ENCODE data around the gene AFF3.
"Not testable (repeated sequence)": the region's sequence is repeated elsewhere in the genome, so short reads cannot be mapped to it uniquely, and the experiment has no call there.

The AFF3 gene

DNA sequence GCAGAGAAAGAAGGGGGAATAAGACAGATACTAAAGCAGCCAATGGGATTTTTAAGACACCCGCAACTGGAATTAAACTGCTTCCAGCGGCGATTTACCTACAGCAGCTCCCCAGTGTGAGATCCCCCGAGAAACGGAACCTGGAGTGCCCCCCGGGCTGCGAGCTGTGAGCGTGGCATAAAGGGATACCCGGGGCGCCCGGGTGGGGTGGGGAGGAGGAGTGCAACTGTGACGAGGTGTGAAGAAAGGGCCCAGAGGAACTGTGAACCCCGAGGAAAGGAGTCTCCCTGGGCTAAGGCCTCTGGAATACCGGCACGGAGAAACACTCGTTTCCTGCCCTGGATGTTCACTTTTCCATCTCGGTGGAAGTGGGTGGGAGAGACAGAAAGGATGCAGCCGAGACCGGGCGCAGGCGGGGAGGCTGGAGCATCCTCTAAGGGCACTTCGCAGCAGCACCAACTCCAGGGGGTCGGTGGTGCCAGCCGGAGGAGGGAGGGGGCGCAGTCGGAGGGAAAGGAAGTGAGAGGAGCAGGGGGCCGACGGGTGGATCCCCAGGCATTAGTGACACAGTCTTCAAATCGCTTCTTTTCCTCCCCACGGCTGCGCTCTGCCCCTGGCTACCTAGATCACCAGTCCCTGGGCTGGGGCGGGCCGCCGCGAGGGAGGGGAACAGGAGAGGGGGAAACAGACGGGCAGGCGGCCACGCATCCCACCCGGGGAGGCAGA, 38.7 kb downstream of the AFF3 start:
- H3K4me3 ChIP-seq (ENCODE audit: low read depth in 1 of 5, low read length in 5 of 5); H3K9me3 ChIP-seq (ENCODE audit: control insufficient read depth in 5 of 5, low read length in 5 of 5); H3K27ac ChIP-seq (ENCODE audit: low read depth, low read length); H3K36me3 ChIP-seq (ENCODE audit: control insufficient read depth in 5 of 5, insufficient read depth in 5 of 5, low read length in 5 of 5); H3K9ac ChIP-seq (ENCODE audit: low read length in 5 of 5); H3K27me3 ChIP-seq (ENCODE audit: control insufficient read depth in 5 of 5, insufficient read depth in 4 of 5, low read length in 5 of 5): not testable (repeated sequence)
- H3K4me1 ChIP-seq (ENCODE audit: control insufficient read depth in 5 of 5, insufficient read depth in 5 of 5, low read length in 5 of 5): peaks cover 0 to 12% (median 10%) of the 10 kb centered on the region in 5 donors

DNA sequence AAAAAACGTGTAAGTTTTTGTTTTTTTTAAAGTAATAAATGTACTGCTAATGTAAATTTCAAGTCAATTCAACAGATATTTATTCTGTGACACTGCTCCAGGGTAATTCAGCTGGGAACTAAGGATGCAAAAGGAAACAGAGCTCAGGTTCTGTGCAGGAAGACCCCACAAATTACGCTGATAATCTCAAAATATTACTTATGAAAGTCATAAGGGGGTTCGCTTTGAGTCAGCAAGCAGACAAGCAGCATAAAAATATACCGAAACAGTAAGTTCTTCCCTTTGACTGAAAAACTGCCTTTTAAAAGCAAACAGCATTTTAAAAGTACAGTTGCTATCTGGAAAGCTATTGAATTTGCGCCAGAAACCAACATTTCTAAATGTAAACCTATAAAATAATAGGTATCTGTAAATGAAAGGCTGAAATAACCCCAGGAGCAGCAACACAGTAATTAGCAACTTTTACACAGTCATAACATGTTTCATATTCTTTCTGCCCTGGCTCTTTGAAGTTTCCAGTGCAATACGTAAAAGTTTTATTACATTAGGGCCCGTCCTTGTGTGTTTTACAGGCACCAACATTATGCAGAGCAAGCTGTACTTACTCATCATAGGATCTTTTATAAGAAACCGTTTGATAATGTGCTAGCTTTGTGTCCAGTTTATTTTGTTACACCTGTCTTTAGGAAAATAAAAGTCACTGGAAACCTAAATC, 39.8 kb downstream of the AFF3 start:
- not testable (repeated sequence) for H3K27me3 ChIP-seq (ENCODE audit: control insufficient read depth in 5 of 5, insufficient read depth in 4 of 5, low read length in 5 of 5); H3K9ac ChIP-seq (ENCODE audit: low read length in 5 of 5); H3K27ac ChIP-seq (ENCODE audit: low read depth, low read length); H3K36me3 ChIP-seq (ENCODE audit: control insufficient read depth in 5 of 5, insufficient read depth in 5 of 5, low read length in 5 of 5); H3K9me3 ChIP-seq (ENCODE audit: control insufficient read depth in 5 of 5, low read length in 5 of 5); H3K4me3 ChIP-seq (ENCODE audit: low read depth in 1 of 5, low read length in 5 of 5)
- H3K4me1 ChIP-seq (ENCODE audit: control insufficient read depth in 5 of 5, insufficient read depth in 5 of 5, low read length in 5 of 5): peaks cover 0 to 12% (median 10%) of the 10 kb centered on the region in 5 donors

DNA sequence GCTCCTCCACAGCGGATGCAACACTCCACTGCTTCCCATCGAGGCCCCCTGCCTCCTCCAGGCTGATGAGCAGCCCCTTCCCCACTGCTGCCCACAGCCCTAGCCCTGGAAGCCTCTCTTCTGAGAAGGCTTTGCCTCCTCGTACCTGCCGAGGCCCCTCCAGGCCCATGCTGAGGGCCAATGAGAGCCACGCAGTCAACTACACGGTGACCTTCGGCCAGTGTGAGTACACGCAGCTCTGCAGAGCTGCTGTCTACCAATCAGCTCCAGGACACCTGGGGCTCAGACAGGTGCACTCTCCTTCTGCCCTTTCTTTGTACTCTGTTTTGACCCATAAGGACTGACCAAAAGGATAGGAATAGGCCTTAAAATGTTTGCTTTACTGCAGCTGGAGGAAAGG, 43.5 kb downstream of the AFF3 start:
- H3K9ac ChIP-seq (ENCODE audit: low read length in 5 of 5); H3K27ac ChIP-seq (ENCODE audit: low read depth, low read length); H3K27me3 ChIP-seq (ENCODE audit: control insufficient read depth in 5 of 5, insufficient read depth in 4 of 5, low read length in 5 of 5); H3K4me1 ChIP-seq (ENCODE audit: control insufficient read depth in 5 of 5, insufficient read depth in 5 of 5, low read length in 5 of 5); H3K9me3 ChIP-seq (ENCODE audit: control insufficient read depth in 5 of 5, low read length in 5 of 5); H3K4me3 ChIP-seq (ENCODE audit: low read depth in 1 of 5, low read length in 5 of 5); H3K36me3 ChIP-seq (ENCODE audit: control insufficient read depth in 5 of 5, insufficient read depth in 5 of 5, low read length in 5 of 5): not testable (repeated sequence)

DNA sequence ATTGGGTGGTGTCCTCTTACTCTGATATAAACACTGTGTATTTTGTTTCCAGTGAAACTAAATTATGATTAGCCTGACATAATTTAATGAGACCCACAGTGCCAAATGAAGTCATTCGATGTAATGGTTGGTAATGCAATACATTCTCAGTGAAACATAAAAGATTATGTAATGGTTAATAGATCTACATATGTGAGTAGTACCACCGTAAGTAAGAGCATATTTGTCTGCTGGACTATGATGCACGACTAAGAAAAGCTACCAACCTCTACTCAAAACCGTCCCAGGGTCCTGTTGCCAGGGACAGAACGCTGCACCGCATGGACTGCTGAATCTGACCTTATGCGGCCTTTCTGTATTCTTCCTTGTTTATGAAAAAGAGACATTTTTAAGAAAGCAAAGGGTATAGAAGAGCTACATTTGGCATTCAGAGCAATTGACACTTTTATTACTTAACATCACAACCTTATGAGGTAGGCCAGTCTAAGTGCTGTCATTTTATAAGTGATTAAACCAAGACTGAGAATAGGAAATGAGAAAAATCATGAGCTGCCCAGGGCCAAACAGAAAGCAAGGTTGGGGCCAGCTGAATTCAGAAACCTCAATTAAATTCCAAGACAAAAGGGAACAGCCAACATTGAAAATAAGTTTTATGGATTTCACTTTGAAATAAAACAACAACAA, 44.6 kb downstream of the AFF3 start:
- H3K9ac ChIP-seq (ENCODE audit: low read length in 5 of 5); H3K36me3 ChIP-seq (ENCODE audit: control insufficient read depth in 5 of 5, insufficient read depth in 5 of 5, low read length in 5 of 5): not testable (repeated sequence)

DNA sequence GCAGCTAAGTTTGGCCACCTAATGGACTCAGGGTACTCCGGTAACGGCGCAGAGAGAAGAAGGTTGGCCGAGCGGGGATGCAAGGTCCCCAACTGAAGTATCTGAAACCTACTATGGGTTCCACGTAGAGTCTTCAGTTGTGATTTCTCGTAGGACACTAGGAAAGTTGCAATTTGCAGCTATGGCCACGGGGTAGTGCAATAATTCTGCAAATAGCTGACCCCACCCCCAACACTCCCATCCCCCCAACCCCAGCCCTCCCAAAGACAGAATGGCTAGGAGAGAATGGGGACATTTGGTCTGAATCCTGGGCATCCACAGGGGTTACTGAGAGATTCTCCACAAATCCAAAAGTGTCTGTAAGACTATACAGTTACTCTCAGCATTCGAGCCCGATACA, 46.5 kb downstream of the AFF3 start:
- H3K4me1 ChIP-seq (ENCODE audit: control insufficient read depth in 5 of 5, insufficient read depth in 5 of 5, low read length in 5 of 5); H3K27me3 ChIP-seq (ENCODE audit: control insufficient read depth in 5 of 5, insufficient read depth in 4 of 5, low read length in 5 of 5); H3K9ac ChIP-seq (ENCODE audit: low read length in 5 of 5); H3K4me3 ChIP-seq (ENCODE audit: low read depth in 1 of 5, low read length in 5 of 5); H3K27ac ChIP-seq (ENCODE audit: low read depth, low read length); H3K36me3 ChIP-seq (ENCODE audit: control insufficient read depth in 5 of 5, insufficient read depth in 5 of 5, low read length in 5 of 5); H3K9me3 ChIP-seq (ENCODE audit: control insufficient read depth in 5 of 5, low read length in 5 of 5): not testable (repeated sequence)

More for the DNA sequence above, 44.6 kb downstream of the AFF3 start:
- not testable (repeated sequence) for H3K4me3 ChIP-seq (ENCODE audit: low read depth in 1 of 5, low read length in 5 of 5); H3K9me3 ChIP-seq (ENCODE audit: control insufficient read depth in 5 of 5, low read length in 5 of 5); H3K4me1 ChIP-seq (ENCODE audit: control insufficient read depth in 5 of 5, insufficient read depth in 5 of 5, low read length in 5 of 5); H3K27me3 ChIP-seq (ENCODE audit: control insufficient read depth in 5 of 5, insufficient read depth in 4 of 5, low read length in 5 of 5); H3K27ac ChIP-seq (ENCODE audit: low read depth, low read length)

DNA sequence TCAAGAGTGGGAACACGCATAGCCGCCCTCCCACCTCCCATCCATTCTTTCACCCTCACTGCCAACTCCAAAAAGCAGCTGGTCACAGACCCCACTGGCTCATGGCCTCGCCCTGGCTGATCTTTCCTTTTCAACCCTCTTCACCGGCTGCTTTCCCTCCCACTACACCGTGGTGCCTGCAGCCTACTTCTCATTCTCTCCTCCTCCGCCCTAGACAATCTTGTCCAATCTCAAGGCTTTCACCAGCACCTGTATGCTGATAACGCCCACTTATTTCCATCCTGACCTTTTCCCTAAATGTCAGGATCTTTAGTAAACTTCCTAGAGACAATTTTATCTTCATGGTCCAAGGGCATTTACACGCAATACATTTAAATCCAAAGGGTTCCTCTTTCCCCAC, 50.6 kb downstream of the AFF3 start:
- not testable (repeated sequence) for H3K27ac ChIP-seq (ENCODE audit: low read depth, low read length); H3K4me3 ChIP-seq (ENCODE audit: low read depth in 1 of 5, low read length in 5 of 5); H3K9me3 ChIP-seq (ENCODE audit: control insufficient read depth in 5 of 5, low read length in 5 of 5); H3K36me3 ChIP-seq (ENCODE audit: control insufficient read depth in 5 of 5, insufficient read depth in 5 of 5, low read length in 5 of 5); H3K4me1 ChIP-seq (ENCODE audit: control insufficient read depth in 5 of 5, insufficient read depth in 5 of 5, low read length in 5 of 5); H3K27me3 ChIP-seq (ENCODE audit: control insufficient read depth in 5 of 5, insufficient read depth in 4 of 5, low read length in 5 of 5); H3K9ac ChIP-seq (ENCODE audit: low read length in 5 of 5)

DNA sequence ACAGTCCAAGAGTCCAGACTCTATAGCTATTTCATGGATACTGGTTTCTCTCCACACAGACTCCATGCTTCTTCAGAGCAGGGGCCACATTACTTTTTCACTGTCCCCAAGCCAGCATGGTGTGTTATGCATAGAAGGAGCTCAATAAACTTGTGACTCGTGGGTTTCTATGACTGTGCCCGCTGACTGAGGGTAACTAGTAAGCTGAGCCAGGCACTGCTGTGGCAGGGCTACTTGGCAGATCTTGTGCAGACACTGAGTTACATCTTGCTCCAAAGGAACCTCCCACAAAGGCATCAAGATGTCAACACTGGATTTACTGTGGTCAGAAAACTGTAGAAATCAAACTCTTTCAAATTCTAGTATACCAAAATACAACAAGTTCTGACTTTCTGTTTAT, 56.6 kb downstream of the AFF3 start:
- H3K27me3 ChIP-seq (ENCODE audit: control insufficient read depth in 5 of 5, insufficient read depth in 4 of 5, low read length in 5 of 5); H3K9ac ChIP-seq (ENCODE audit: low read length in 5 of 5); H3K9me3 ChIP-seq (ENCODE audit: control insufficient read depth in 5 of 5, low read length in 5 of 5); H3K4me1 ChIP-seq (ENCODE audit: control insufficient read depth in 5 of 5, insufficient read depth in 5 of 5, low read length in 5 of 5); H3K36me3 ChIP-seq (ENCODE audit: control insufficient read depth in 5 of 5, insufficient read depth in 5 of 5, low read length in 5 of 5); H3K27ac ChIP-seq (ENCODE audit: low read depth, low read length); H3K4me3 ChIP-seq (ENCODE audit: low read depth in 1 of 5, low read length in 5 of 5): not testable (repeated sequence)

DNA sequence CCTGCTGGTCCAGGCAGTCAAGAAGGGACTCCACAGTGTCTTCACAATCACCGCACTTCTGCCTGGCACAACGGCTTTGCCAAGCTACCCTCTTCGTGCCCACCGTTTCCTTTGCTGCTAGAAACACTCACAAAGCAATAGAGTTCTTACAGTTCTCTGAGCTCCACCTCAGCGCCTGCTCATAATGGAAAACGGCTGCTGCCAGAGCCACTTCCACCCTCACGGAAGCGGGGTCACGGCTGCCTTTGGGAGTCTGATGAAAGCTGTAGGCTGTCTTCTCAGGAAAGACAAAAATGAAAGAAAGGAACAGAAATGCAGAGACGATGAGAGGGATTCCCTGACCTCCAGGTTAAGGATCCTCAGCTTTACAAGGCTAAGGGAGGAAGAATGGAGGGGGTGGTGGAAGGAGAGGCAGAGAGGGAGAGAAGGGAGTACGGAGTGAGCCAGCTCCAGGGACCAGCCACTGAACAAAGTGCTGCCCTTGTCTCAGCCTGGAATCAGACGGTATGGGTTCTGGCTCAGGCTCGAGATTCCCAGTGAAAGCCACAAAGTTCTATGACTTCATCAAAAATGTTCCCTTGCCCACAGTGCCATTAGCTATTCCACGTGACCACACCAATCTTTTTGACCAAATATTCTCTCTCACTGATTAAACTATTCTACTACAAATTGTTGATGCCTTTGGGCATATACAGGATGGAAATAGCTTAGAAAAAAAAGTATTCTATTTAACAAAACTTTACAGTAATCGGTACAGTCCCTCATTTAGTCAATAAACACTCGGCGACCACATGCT, 58.8 kb downstream of the AFF3 start:
- not testable (repeated sequence) for H3K4me3 ChIP-seq (ENCODE audit: low read depth in 1 of 5, low read length in 5 of 5); H3K9ac ChIP-seq (ENCODE audit: low read length in 5 of 5); H3K36me3 ChIP-seq (ENCODE audit: control insufficient read depth in 5 of 5, insufficient read depth in 5 of 5, low read length in 5 of 5); H3K27me3 ChIP-seq (ENCODE audit: control insufficient read depth in 5 of 5, insufficient read depth in 4 of 5, low read length in 5 of 5); H3K4me1 ChIP-seq (ENCODE audit: control insufficient read depth in 5 of 5, insufficient read depth in 5 of 5, low read length in 5 of 5); H3K9me3 ChIP-seq (ENCODE audit: control insufficient read depth in 5 of 5, low read length in 5 of 5); H3K27ac ChIP-seq (ENCODE audit: low read depth, low read length)

DNA sequence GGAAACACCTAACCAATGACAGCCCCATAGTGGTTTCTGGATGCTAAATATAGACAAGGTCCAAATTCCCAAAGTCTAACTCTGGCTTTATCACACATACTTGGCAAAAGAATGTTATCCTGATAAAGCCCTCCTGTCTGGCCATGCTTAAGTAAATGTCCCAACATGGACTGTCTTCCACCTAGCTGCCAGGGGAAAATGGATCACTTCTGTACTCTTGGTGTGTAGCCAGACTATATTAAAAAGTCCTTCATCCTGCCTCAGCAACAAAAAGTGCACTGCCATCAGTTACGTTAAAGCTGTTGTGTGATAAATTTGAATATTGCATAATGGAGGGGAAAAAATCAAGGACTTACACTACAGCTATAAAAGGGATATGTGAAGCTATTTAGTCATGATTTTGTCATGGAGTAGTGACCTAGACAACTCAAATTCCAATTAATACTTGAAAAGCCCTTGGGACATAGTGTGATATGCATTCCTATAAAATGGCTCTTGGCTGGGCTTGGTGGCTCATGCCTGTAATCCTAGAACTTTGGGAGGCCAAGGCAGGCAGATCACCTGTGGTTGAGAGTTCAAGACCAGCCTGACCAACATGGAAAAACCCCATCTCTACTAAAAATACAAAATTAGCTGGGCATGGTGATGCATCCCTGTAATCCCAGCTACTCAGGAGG, 60.0 kb downstream of the AFF3 start:
- H3K9me3 ChIP-seq (ENCODE audit: control insufficient read depth in 5 of 5, low read length in 5 of 5); H3K4me3 ChIP-seq (ENCODE audit: low read depth in 1 of 5, low read length in 5 of 5); H3K27ac ChIP-seq (ENCODE audit: low read depth, low read length); H3K4me1 ChIP-seq (ENCODE audit: control insufficient read depth in 5 of 5, insufficient read depth in 5 of 5, low read length in 5 of 5); H3K9ac ChIP-seq (ENCODE audit: low read length in 5 of 5); H3K27me3 ChIP-seq (ENCODE audit: control insufficient read depth in 5 of 5, insufficient read depth in 4 of 5, low read length in 5 of 5); H3K36me3 ChIP-seq (ENCODE audit: control insufficient read depth in 5 of 5, insufficient read depth in 5 of 5, low read length in 5 of 5): not testable (repeated sequence)

All from subcutaneous abdominal adipose tissue (tissue), 5 donors.